ENCODE data around the gene REPS2. TPM values are rescaled to one million over a fixed set of nuclear protein-coding genes. Genes with fewer than 3 reads are reported as not detected.

Gene REPS2
- total RNA-seq, 1 donor from 2014 or later = 5.2 TPM

DNA sequence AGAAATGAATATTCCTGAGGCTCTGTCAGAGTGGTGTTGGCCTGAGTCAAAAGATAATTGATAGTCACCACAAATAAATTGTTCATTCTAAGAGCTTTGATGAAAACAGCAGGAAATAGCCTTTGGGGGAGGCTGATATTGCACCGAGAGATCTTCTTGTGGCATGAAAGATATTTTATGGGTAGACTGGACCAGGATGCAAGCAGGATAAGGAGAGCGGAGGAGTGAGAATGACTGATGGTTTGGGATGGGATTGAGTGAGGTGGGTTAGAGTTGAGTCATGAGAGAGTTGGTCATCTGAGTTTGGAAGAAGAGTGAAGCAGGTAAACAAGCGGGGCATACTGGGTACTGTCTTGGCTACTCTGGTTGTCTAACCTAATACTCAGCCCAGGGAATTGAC, 88.7 kb downstream of the REPS2 start:
- DNase-seq (ENCODE audit: low read depth in 2 of 2) = no peak

DNA sequence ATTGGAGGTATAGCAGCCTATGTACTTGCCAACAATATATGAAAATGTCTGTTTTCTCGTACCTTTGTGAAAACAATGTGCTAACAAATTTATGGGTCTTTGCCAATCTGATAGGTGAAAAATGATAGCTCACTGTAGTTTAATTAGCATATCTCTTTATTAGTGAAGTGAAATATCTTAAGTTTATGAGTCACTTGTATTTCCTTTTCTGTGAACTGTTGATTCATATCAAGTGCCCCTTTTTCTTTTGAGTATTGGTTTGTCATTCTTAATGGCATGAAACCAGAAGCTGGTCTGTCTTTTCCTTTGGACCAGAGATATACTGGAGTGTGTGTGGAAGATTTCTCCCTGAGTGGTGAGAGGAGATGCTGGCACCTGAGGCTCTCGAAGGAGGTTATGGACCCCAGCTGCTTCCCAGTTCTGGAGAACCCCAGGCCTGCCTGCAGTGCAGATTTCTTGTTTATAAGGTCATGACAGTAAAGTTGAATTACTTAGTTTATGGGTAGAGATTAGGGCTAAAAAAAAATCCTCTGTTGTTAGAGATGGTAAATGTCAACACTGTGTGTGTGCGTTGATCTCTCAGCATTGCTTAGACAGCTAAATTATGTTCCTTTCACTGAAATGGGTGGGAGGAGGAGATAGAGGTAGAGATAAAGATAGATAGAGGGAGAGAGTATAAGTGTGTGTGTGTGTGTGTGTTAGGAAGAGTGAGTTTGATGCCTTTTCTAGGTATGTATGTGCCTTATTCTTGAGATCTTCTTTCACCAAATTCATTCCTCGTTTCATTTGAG, 89.9 kb downstream of the REPS2 start:
- peak in 1 of 2 donors; percentile 14 for DNase-seq (ENCODE audit: low read depth in 2 of 2)

GRCh38 chrX:17038277-17038676, 91.8 kb downstream of the REPS2 start:
- DNase-seq (ENCODE audit: low read depth in 2 of 2) = no peak

- peak in 1 of 2 donors; percentile 43 for DNase-seq (ENCODE audit: low read depth in 2 of 2)
Measured at GRCh38 chrX:17038681-17039161, 92.3 kb downstream of the REPS2 start.

GRCh38 chrX:17039826-17040225, 93.4 kb downstream of the REPS2 start:
- DNase-seq (ENCODE audit: low read depth in 2 of 2) = no peak

- DNase-seq (ENCODE audit: low read depth in 2 of 2) = no peak
Measured at GRCh38 chrX:17040711-17041110, 94.3 kb downstream of the REPS2 start.

DNA sequence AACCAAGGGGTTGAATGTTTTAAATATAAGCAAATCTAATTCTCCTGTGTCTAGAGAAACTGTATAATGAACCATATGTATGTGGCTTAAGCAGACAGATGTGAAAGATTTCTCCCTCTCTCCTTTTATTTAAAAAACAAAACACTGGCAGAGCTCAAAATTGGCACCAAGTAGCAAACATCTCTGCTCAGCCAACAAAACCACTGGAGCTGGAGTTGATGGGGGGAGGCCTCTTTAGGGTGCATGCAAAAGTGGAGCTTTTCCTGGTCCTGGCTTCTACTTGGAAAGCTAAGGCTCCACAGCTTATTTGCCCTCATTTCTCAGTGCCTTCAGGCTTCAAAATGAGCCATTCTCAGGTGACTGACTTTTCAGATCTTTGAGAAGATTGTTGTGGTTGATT, 95.6 kb downstream of the REPS2 start:
- no peak for DNase-seq (ENCODE audit: low read depth in 2 of 2)

GRCh38 chrX:17046478-17047097, 100.1 kb downstream of the REPS2 start:
- DNase-seq (ENCODE audit: low read depth in 2 of 2) = peak; percentile 71 to 86

- DNase-seq (ENCODE audit: low read depth in 2 of 2) = no peak
Measured at GRCh38 chrX:17047224-17047623, 100.8 kb downstream of the REPS2 start.

DNA sequence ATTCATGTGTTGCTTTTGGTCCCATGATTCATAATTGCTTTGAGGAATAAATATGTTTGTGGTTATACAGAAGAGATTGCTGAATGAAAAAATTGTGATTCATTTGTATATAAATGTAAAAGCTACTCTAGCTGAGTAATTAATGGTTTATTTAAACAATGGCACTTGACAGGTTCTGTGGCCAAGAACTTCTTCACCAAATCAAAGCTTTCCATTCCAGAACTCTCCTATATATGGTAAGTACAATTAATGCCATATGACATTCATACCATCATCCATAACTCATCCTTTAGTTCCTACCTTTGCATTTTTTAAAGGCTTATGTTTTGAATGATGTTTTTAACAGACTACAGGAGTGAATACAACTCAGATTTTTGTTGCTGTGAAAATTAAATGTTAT, 105.8 kb downstream of the REPS2 start:
- DNase-seq (ENCODE audit: low read depth in 2 of 2) = no peak

DNA sequence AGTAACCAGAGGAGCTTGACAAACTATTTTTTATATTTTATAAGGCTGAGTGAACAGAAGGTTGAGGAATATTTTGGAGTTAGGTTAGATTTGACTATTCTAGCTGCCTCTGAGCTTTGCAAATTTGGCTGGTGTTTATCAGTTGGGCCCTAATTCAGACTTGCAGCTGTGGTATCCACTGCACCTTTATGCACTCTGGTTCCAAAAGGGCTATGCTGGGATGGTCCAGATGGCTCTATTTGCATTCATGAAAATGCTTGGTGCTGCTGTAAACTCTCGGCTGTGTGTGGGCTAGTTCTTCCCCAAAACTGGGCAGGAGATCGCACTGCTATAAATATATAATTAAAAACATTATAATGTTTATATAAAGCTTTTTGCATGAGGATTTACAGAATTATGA, 106.3 kb downstream of the REPS2 start:
- DNase-seq (ENCODE audit: low read depth in 2 of 2) = no peak

DNA sequence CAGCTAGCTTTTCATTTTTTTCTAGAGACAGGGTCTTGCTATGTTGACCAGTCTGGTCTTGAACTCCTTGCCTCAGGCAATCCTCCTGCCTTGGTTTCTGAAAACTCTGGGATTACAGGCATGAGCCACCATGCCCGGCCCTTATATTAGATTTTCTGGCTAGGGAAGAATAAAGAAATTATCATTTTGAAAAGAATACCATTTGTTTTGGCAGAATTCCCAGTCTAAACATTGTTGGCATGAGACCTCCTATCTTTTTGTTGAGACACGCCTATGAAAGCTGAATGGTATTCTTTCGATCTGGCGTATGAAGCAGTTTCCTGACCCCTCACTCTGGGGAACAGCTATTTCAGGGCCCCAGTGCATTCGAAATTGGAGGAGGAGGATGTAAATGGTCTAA, 107.0 kb downstream of the REPS2 start:
- peak; percentile 3 to 76 for DNase-seq (ENCODE audit: low read depth in 2 of 2)

GRCh38 chrX:17056868-17057608, 110.6 kb downstream of the REPS2 start:
- DNase-seq (ENCODE audit: low read depth in 2 of 2) = no peak

- no peak for DNase-seq (ENCODE audit: low read depth in 2 of 2)
Measured at GRCh38 chrX:17062065-17062464, 115.6 kb downstream of the REPS2 start.

GRCh38 chrX:17065100-17065499, 118.6 kb downstream of the REPS2 start:
- DNase-seq (ENCODE audit: low read depth in 2 of 2) = no peak

DNA sequence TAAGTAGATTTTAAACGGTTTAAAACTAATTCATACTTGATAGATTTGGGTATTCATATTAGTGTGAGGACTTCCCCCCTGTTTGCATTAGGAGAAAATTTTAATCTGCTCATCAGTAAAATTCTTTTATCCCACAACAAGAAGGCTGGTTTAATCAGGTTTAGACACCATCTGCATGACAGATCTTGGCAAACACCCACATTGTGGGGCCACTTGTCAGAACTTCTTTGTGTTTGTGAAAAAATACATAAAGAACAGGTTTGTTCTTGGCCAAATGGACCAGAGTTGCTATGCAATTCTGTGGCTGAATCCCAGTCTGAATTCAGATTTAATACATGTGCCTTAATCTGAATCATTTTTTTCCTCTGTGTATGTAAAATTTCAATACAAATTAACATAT, 121.1 kb downstream of the REPS2 start:
- no peak for DNase-seq (ENCODE audit: low read depth in 2 of 2)

GRCh38 chrX:17072301-17072700, 125.8 kb downstream of the REPS2 start:
- no peak for DNase-seq (ENCODE audit: low read depth in 2 of 2)

DNA sequence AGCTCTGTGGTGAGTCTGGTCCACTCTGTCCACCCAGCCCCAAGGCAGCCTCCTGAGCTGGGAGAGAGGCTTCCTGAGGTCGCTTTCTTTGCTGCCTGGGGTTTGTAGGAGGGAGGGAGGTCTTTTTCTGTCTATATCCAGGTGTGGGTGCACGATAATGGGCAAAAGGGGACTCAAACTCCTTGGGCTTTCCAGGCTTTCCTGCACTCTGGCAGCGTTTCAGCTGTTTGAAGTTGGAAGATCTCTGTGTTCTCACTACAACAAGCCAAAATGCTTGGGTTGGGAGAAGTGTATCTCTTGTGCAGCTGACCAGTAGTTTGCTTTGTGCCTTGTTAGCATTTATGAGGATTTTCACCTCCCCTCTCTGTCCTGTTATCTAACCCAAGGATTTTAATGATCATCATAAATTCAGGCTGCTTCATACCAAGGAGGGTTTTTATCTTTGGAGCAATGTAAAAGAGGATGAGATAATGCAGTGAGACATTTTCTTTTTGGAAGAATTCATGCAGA, 126.3 kb downstream of the REPS2 start:
- no peak for DNase-seq (ENCODE audit: low read depth in 2 of 2)

DNA sequence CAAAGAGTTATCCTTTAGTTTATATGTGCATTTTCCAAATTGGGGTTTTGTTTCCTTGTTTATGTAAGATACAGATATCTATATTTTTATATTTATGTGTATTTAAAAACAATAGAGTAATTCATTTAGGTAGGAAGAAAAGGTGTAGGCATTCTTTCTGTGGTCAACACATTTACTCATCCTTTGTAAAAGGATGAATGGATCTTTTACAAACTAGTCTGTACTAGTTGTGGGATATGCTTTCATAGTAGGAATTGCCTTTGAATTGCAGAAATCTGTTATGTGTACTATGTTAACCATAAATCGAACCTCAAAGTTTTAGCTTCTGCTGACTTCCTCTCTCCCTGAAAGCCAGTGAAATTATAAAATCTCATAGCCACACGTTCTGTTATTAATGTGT, 128.5 kb downstream of the REPS2 start:
- no peak for DNase-seq (ENCODE audit: low read depth in 2 of 2)

DNA sequence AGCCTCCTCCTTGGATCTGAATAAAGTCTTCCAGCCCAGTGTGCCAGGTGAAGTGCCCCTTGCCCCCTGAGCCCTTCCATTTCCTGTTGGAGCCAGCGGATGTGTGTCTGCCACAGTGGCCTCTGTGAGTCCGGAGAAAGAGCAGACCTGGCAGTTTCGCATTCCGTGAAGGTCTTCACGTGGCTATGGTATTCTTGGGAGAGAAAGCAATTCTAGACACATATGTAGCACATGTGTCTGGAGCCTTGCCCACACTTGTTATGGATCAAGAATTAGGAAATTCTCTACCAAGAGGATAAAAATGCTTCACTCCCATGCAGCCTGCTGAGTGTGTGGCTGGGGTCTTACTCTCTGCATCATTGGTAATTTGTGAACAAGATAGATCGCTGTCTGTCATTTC, 130.9 kb downstream of the REPS2 start:
- DNase-seq (ENCODE audit: low read depth in 2 of 2) = no peak

DNA sequence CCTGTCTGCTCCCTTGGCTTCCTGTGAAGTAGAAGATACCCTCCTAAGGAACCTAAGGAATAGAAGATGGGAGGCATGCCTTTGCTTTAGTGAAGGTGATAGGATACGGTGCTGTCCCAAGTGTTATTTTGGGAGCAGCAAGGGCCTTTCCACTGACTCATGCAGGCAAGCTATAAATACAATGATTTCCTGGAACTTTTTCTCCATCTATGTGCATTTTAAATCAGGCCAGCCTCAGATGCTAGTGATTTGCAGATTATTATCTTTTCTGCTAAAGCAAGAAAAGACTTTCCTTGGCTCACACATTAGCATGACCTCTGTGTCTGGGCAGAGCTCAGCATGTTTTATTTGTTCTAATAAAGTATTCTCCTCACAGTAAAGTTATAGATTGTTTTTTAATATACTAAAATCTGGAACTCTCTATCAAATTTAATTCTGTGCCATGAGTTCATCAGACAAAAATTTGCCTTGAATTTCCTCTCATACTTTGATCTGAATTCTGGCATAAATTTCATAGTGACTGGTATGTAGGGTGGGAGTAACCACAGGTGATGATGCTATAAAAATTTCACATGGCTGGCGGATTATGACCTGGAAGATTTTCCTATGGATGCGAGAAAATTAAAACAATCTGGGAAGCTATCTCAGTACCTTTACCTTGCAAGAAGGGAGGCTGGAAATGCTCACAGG, 131.7 kb downstream of the REPS2 start:
- peak; percentile 31 to 32 for DNase-seq (ENCODE audit: low read depth in 2 of 2)

GRCh38 chrX:17081511-17081910, 135.1 kb downstream of the REPS2 start:
- no peak for DNase-seq (ENCODE audit: low read depth in 2 of 2)
